GM18867 (cell line): ENCODE data around the gene GNB1.
A peak's percentile ranks its signal among the peaks of the same experiment; 100 is the strongest.

Experiments used
- ATAC-seq: cut with Tn5 transposase; IDR thresholded peaks from one replicate; pipeline ENCODE4 v1.9.1; 2021; ENCODE audit warnings: mild to moderate bottlenecking, moderate library complexity; ENCODE audit not compliant: unreplicated experiment

GNB1 gene

DNA sequence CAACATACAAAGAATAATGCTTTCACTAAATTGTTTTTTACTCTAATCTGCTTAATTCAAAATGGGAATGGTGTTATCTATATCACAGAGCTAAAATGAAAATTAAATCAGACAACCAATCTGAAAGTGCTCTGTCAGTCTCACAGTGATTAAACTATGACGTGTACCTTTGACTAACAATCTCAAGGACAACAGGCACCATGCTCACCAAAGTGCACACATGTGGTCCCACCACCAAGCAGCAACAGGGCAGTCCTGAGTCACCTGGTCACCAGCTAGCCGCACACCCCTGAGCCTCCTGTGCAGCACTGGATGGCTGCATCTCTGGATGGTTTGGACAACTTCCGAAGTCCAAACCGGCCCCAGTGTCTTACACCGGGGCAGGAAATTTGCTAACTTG is 58.1 kb downstream of the GNB1 start:
- no peak for ATAC-seq

DNA sequence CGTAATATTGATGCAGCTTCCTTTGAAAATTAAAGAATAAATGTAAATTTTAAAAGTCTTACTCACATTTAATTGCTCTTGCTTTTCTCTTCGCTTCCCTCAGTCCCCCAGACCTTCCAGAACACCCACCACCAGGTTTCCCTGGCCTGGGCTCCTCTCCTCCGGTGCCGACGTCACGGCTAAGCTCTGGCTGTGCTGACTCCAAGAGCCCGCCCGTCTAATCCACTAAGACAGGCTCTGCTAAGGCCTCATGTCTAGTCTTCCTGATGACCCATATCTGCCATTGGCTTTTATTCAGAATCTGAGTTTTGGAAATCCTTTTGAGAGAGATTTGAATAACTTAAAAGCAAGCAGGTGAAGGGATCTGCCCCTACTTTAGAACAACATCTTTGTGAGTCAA is 58.7 kb downstream of the GNB1 start:
- ATAC-seq, result no peak

DNA sequence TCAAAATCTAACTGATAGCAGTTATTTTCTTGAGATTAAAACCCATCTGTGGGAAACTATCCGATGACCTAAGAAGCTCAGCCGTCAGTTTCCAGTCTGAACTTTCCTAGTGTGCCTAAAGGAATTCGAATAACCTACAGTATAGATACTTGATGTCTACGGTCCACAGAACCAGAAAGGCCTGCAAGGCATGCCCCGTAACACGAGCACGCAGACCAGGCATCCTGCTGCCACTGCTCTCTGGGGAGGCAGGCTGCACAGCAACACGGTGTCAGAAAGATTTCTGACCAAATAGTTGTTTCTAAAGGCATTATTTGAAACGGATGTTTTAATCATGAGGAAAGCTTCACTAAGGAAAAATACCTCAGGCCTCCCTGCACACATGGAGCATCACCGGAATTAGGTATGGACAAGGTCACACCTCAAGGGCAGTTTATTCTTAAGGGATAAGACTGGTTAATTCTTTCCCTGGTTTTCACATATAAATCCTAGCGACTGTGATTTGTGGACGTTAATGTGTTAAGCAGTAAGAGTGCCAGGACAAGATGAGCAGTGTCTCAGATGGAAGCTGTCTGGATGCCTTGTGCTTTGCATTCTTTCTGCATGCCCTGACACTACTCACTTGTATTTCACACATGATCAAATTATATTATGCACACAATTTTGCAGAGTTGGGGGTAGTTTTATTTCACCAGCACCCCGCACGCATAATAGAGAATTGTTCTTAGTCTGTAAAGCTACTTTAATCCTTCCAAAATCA is 63.6 kb downstream of the GNB1 start:
- no peak for ATAC-seq

DNA sequence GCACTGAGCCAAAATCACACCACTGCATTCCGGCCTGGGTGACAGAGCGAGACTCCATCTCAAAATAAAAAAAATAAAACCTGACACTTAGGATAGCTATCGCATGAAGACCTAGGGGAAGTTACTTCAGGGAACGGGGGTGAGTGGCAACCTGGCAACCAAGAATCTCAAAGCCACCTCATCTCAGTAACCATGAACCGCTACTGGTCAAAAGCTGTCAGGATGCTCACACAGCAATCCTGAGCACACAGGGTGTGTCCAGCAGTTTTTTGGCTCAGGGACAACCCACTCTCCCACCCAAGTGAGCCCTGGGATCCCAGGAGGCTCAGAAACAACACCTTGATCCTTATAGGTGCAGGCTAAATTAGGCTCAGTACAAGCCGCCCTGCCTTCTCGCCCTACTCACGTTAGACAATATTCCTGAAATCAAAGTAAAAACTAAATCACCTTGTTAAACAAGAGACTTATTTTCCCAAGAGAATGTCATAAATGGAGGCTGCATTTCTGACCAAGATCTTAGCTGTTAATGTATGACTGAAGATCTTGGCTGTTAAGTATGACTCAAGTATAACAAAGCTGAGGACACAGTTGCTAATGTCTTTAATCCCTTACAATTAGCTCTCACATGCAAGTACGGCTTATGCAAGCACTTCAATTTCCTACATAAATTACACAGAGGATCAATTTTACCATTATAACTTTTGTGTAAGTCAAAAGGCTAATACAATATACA is 64.4 kb downstream of the GNB1 start:
- ATAC-seq, result no peak

DNA sequence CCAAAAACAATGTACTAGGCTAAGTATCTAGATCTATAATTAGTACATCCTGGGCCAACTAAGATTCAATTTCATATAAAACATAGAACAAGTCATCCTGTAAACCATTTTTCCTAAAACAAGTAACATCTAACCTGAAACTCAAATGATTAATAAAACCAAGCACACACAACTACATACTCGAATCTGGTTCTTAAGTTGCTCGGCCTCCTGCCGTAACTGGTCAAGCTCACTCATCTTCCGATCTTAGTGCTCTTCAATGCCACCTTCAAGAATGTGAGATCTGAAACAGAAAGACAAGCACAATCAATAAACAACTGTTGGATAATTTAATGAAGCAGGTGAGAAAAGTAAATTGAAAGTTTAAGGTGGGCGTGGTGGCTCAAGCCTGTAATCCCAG is 65.7 kb downstream of the GNB1 start:
- ATAC-seq, result no peak

DNA sequence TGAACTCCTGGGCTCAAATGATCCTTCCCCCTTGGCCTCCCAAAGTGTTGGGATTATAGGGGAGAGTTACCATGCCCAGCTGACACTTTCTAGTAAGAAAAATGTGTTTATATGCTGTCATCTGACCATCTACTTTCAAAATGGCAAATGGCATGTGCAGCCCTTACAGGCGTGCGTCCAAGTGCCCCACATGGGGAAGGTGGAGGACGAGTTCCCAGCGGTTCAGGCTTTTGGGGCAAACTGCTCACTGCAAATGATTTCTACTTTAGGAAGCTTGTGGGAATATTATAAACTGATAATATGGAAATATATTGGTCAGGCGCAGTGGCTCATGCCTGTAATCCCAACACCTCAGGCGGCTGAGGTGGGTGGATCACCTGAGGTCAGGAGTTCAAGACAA is 71.1 kb downstream of the GNB1 start:
- no peak for ATAC-seq

DNA sequence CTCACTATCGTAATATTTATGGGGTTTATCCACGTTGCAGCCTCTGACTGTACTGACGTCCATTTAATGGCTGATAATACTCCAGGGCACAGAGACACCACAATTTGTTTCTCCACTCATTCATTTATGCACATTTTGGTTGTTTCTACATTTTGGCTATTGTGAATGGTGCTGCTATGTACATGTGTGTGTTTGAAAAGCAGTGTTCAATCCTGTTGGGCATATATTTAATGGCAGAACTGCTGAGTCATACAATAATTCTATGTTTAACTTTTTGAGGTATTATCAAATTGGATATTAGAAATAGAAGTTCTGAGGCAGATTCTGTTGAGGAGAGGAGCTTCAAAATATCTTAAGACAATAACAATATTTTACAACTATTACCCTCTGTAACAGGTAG is 73.7 kb downstream of the GNB1 start:
- no peak for ATAC-seq

DNA sequence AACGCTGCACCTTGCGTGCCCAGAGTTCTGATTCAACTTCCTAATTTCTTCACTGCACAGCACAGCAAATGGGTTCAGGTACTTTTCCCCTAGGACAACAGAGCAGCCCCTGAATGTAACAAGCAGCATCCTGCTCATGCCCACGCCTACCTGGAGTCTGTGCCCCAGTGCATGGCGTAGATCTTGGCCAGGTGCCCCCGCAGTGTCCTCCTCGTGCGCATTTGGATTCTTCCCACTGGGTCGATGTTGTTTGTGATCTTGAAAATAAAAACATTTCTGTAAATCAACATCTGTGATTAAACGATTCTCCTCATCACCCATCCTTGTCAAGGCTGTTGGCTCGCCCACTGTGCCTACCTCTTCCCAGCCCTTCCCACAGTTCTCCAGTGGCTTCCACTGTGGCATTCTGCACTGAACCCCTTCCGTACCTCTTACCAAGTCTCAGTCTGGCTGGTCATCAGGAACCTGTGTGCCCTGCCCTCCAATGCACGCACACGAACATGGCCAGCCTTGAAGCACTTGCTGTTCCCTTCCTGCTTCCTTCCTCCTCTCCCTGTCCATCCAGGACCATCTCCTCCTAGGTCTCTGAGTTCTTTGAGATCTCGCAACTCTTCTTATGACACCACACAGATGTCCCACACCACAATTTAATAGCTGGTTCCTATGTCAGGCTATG is 75.1 kb downstream of the GNB1 start:
- no peak for ATAC-seq

DNA sequence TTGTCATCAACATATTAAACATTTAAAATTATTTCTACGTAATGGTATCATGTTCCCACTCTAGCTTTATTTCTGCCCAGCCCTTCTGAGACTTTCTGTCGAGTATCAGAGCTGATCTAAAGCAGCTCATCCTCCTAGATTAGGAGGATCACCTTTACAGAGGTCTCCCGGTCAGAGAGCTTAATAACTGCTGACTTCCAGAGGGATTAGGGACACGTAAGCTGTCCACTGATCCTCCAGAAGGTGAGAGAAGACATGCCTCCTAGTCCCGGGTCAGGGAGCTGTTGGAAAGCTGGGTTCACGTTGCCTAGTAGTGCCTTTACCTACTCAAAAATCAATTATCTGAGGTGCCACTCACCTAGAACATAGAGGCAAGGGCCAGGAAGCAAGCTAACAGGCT is 81.4 kb downstream of the GNB1 start:
- ATAC-seq, result no peak

DNA sequence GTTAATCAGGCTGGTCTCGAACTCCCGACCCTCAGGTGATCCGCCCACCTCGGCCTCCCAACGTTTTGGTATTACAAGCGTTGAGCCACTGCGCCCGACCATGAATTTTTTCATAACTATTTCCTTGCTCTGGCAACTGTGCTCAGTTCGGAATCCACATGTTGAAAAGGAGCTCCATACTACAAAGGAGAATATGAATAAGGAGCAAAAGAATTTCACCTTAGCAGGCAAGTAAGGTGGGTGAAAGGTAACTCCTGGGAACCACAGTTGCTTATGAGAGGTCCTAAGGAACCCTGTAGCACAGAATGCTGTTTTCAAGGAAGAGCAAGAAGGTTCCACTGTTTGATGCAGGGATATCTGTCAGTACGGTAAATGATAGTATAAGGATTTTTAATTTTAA is 82.7 kb downstream of the GNB1 start:
- no peak for ATAC-seq

DNA sequence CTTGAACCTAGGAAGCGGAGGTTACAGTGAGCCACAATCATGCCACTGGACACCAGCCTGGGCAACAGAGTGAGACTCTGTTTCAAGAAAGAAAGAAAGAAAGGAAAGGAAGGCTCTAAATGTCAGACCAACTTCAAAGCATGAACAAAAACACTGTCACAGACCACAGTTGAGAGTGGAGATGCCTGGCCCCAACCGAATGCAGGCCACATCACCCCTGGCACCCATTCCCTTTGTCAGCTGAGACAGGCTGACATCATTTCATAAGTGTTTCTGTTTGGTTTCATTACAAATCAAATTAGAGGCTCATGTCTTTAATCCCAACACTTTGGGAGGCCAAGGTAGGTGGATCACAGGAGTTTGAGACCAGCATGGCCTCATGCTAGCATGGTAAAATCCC is 84.0 kb downstream of the GNB1 start:
- ATAC-seq, result no peak

DNA sequence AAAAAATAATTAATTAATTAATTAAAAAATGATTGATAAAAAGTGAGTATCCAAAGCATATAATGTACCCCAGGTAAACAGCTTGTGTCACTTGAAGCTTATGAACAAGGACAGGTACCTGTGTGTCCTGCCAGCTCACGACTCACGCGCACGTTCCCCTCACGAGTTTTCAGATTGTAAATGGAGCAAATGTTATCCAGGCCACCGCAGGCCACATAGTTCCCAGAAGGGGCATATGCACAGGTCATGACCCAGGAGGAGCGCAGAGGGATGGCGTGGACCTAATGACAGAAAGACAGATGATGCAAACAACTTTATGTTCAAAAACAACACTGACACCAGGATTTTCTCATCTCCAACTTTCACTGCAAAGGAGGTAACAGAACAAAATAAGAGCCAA is 86.6 kb downstream of the GNB1 start:
- ATAC-seq, result no peak

DNA sequence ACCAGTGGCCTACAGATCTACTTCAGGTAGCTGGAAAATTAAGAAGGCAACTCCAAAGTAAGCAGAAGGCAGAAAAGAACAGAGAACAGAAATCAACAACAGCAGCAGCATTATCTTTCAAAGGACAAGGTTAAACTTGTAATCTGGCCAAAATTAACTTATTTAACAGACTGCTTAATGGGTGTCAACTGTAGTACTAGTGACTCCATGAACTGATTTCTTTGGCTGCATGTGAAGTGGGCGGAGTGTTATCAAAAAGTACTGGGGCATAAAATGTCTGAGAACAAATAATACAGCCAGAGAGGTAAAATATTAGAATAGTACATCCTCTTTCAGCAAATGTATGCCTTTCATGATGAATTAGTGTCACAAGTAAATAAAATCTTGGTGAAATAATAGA is 88.0 kb downstream of the GNB1 start:
- no peak for ATAC-seq

DNA sequence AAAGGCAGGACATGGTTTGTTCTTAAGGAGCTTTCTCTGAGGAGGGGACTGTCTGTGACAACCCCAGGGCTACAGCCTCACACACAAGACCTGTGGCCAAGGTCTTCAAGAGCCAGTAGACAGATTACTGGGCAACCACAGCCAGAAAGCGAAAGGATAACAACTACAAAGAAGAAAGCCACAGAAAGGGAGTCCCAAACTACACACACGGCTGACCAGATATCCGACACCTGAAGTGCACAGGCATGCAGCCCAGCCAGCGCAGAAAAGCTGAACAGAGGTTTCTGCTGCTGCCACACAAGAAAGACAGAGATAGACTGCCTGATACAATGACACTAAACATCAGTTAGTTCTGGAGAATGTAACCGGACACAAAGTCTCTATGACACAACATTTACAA is 91.2 kb downstream of the GNB1 start:
- peak; percentile 73 for ATAC-seq

DNA sequence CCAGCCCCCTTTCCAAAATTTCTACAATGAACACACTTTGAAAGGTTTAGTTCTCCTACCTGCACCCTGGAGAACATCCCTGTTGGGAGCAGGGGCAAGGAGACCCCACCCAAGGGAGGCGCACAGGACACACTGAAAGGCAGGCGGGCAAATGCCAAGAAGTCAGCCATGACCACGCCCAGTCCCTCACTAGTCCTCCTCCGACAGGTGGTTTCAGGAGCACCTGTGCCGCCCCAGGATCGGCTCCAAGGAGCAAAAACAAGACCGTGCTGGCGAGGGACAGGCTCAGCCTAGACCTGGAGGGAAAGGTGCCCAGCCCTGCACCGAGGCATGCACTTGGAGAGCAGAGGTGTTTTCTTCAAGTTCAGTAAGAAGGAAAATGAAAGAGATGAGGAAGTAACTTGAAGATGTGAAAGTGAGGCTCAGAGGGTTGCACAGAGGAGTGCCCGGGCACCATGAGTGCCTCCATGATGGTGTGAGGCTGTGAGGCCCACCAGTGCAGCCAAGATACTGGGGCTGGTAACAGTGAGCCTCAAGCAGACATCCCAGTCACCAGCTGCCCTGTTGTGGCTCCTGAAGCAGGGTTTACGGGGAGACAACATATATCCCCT is 93.1 kb downstream of the GNB1 start:
- no peak for ATAC-seq

DNA sequence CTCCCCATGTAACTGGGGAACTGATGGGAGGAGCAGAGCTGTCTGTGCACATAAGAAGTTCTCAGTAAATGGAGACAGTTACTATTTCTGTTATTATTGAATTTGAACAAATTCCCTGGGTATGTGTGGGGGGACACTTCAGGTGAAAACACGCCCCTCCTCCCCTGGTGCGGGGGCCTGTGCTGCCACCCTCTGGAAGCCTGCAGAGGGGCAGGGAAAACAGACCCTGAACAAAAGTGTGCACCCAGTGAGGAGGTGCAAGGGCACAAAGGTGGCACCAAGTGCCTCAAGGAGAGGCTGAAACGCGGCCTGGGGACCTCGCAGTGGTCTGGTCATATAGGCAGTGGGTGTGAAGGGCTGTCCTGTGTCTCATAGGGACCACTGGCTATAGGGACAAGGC is 94.4 kb downstream of the GNB1 start:
- no peak for ATAC-seq

DNA sequence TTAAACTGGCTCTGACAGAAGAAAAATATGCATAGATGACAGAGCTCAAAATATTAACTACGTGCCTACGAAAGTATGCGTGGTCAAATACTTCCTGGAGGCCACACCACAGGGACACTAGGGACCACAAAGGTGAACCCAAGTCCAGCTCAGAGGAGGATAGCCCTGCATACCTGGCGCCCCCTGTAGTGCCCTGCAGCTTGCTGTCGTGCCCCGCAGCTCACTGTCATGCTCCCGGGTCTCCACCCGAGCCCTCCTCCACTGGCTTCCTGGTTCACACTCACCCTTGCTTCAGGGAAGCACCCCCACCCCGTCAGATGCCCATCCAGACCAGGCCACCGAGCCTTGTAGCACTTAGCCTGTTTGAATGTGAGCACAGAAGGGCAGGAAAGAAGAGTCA is 95.9 kb downstream of the GNB1 start:
- ATAC-seq, result no peak

DNA sequence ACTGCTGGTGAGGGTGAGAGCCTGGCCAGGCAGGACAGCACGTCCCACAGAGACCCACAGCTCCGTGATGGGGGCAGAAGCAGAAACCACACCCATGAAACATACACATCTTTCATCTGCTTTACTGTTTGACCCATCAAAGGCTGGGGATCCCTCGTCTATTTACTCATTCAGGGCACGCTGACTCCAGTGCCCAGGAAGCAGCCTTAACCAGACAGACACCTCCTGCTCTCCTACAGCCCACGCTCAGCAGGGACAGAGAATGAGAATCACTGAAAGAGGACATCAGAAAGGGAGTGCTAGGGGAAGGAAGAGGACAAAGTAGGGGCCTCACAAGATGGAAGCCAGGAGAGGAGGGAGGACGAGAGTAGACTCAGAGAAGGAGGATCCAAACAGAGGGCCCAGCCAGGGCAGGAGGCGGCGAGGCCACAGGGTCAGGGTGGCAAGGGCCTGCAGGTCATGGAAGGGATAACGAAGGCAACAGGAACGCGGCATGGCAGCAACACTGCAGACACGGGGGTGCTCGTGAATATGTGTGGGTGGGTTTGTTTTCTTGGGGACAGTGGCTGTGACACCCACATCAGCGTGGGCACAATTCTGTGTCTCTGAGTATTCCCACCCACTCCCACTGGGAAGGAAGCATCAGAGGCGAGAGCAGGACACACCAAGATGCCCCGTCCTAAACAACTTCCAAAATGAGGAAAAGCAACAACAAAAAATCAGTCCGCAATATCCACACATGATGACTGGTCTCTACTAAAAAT is 97.2 kb downstream of the GNB1 start:
- ATAC-seq, result no peak

DNA sequence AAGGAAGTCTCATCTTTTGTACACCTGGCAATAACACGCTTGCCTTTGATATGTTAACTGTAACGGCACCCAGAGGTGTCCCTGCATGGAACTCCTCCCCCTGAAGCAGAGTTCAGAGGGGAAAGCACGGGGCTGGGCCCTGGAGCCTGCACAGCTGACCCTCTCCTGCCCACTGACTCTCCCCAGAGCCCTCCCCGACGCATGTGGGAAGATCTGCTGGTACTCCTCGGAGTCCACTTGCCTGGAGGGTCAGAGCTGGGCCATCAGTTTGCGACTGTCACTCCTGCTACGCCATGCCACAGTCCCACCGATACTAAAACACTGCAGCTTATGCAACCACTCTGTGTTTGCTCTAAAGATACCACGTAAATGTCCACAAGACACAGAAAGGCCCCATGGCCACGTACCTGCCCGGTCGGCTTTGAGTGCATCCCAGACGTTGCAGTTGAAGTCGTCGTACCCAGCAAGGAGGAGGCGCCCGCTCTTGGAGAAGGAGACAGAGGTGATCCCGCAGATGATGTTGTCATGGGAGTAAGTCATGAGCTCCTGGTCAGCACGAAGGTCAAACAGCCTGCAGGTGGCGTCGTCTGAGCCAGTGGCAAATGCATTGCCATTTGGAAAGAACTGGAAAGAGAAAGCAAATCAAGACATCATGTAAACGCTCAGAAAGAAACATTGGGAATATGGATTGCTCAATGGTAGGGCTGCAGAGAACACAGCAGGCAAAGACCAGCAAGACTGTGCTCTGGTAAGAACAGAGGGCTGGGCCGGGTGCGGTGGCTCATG is 102.0 kb downstream of the GNB1 start:
- no peak for ATAC-seq

DNA sequence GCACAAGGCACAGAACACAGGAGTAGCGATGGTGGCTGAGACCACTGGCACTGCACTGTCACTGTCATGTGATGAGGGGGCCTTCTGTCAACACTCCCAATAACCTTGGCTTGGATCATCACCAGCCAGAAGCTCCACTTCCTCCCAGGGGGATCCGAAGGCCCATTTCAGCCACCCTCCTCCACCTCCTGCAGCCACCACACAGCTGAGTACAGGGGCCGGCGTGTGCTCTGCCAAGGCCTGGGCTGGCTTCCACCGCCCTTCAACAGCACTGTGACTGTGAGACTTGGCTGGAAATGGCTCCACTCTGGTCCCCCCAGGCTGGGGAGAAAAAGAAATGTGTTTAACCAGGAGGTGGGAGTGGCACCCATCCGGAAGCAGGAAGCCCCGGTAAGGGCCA is 102.8 kb downstream of the GNB1 start:
- no peak for ATAC-seq
